Measurements from ENCODE around the gene GRIK1.
A peak's percentile ranks its signal among the peaks of the same experiment; 100 is the strongest.

Gene GRIK1

DNA sequence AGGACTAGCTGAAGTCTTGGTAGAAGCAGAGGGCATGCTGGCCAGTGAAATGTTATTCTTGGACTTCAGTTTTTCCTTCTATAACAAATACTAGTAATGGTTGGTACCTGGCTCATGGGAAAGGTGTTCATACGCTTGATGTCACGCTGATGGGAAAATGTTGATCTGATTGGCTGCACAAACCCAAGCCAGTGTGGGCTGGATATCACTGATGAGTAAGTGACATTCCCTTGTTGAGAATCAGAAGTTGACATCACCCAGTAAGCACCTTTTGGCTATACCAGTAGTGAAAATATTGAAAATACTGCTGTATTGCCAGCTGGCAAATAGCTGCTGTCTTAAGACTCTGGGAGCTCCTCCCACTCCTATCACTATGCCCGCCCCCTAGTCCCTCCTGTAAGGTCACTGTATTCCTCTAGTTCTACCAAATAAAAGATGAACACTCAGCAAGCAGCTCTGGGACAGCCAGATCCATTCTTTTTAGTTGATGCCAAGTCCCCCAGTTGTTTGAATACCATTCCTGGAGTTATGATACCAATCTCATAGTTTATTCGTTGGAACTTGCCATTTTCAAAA is 168.2 kb downstream of the GRIK1 start:
- no peak for DNase-seq

DNA sequence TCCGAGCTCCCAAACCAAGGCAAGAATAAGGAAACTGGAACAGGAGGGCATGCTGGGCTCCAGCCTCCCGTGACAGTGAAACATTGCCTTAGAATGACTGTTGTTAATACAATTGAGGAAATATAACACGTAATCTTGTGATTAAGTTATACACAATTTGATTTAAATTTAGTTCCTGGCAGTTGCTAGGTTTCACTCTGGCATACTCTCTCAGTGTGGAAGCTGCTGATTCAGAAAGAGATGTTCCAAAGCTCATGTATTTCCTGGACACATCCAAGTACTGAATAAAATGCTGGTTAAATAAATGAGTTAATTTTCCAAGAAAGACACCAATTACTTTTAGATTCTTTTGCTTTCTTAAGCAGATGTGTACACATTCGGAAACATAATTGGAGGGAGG is 176.1 kb downstream of the GRIK1 start:
- DNase-seq, result no peak

DNA sequence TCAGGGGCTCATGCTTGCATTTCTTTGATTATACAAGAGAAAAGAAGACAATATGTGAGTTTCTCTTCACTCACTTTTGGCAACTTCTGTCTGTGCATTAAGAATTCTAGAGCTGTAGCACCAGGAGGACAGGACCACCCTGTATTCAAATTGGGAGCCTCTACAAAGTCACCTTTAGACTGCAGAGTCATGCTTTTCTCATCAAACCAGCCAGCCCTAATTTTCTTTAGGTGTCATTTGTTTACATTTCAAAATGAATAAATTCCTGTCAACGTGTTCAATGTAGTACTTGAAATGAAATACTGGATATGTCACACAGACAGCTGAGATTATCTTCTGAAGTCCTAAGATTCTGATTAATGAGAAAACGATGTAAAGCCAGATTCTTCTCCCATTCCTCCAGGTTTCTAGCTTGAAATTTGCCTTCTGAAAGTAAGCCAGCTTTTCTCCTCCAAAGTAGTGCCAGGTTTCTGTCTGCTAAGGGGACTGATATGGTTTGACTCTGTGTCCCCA is 177.2 kb downstream of the GRIK1 start:
- no peak for DNase-seq

GRCh38 chr21:29753216-29753615 is 186.6 kb downstream of the GRIK1 start:
- no peak for DNase-seq

- no peak for DNase-seq
These were observed 188.2 kb downstream of the GRIK1 start for GRCh38 chr21:29751473-29752185.

DNA sequence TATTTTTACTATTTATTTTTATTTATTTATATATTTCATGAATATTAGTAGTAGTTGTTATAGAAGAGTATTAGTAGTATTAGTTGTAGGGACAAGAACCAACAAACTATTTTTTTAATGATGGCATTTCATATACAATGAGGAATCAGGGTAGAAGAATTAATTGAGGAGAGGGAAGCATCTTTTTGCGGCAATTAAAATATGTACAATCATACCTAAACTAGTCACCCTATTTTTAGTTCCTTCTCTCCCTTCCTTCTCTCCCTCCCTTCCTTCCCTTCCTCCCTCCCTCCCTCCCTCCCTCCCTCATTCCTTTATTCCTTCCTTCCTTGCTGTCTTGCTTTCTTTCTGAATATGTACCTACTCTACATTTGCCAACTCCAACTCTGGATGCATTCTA is 189.8 kb downstream of the GRIK1 start:
- DNase-seq, result no peak

GRCh38 chr21:29749223-29749622 is 190.6 kb downstream of the GRIK1 start:
- DNase-seq, result no peak

DNA sequence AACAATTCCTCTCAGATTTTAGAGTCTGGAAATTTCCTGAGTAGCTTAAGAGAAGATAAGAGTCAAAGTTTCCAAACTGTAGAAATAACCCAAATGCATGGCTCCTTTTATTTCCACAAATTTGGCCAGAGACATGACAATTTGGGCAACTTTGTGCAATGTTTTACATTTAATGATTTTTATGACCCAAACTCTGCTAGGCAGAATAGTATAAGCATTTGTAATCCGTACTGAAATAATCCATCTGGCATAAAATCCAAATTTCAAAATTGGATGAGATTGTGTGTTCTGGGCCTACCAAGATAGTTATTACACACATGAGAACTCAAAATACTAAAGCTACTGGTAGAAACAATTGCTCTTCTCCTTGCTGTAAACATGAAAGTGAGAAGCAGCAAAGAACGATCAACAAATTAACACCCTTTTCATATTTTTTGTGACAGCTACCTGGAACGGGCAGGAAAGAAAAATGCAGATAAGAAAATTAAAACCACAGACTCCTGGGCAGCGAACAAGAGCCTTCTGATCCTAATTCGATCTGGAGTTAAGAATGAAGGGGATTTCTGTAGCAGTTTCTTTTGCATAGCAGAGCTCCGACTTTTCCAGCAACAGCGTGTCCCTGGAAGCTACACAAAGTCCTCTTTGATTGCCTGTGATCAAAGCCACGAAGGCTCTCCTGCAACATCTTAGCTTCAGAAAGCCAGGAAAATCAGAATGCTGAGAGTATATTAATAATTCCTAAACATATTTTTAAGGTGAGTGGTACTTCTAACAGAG is 191.2 kb downstream of the GRIK1 start:
- DNase-seq, result no peak

- no peak for DNase-seq
These were observed 198.0 kb downstream of the GRIK1 start for GRCh38 chr21:29741761-29742160.

DNA sequence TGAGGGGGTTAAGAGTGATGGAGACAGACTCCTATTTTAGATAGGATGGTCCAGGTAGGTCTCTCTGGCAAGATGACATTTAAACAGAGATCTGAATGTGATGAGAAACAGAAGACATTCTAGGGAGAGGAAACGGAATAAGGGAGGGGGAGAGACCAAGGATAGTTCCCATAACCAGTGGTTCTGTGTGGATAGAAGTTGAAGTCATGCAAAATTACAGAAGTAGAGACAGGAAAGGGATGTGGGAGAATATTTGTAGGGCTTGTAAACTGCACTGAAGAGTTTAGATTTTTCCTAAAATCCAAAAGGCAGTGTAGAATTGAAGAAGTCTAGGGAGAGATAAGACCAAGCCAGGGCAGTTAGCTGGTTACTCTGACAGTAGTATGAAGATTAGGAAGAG is 200.6 kb downstream of the GRIK1 start:
- no peak for DNase-seq

GRCh38 chr21:29738730-29739129 is 201.1 kb downstream of the GRIK1 start:
- DNase-seq, result no peak

GRCh38 chr21:29737186-29737585 is 202.6 kb downstream of the GRIK1 start:
- DNase-seq, result no peak

GRCh38 chr21:29730281-29730680 is 209.5 kb downstream of the GRIK1 start:
- no peak for DNase-seq

DNA sequence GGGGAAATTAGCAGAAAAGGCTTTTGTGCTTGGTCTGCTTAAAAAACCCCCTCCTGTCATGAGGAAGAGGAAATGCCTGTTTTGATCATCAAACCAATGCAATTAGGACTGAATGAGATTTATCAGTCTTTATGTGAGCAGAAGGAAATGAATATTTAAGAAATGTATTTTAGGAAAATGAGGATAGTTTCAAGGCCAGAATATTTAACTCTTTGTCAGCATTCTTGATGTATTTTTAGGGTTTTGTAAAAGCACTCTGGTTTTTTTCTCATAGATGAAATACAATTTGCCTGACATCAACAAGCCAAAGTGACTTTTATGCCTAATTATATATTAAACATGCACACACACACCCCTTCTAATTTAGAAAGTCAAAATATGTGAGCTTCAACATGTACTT is 213.8 kb downstream of the GRIK1 start:
- DNase-seq, result no peak

- no peak for DNase-seq
These were observed 214.6 kb downstream of the GRIK1 start for GRCh38 chr21:29725025-29725736.

DNA sequence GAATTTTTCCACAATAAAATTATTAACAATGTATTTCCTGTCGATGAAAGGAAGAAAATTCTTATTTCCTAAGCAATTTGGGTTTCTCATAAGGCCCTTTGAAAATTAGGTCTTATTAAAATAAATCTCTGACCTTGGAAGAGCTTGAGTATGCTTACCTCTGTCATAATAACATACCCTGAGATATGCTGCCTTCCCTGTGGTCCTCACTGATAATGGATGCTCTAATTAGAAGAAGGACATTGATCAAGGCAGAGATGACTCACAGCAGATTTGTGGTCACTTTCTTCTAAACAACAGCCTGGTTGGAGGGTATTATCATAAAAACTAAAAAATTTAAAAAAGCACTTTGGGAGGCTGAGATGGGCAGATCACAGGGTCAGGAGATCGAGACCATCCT is 217.8 kb downstream of the GRIK1 start:
- DNase-seq, result no peak

GRCh38 chr21:29721221-29721620 is 218.6 kb downstream of the GRIK1 start:
- DNase-seq, result no peak

DNA sequence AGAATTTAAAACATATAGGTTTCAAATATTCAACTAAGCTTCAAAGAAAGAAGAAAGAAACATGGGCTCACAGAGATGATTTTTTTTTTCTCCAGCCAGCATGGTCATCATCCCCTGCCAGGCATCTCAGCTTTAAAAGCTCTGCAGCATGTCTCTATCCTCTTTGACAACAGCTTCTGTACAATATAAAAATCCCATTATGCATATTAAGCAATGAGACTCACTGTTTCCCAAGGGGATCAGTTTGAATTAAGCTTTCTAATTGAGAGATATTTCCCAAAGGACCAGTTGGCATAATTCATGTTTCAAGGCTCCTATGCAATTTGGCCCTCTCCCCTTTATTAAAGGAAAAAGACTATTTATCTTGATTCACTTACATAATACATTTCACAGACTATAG is 220.3 kb downstream of the GRIK1 start:
- no peak for DNase-seq

GRCh38 chr21:29718081-29718815 is 221.5 kb downstream of the GRIK1 start:
- DNase-seq, result peak; percentile 7

DNA sequence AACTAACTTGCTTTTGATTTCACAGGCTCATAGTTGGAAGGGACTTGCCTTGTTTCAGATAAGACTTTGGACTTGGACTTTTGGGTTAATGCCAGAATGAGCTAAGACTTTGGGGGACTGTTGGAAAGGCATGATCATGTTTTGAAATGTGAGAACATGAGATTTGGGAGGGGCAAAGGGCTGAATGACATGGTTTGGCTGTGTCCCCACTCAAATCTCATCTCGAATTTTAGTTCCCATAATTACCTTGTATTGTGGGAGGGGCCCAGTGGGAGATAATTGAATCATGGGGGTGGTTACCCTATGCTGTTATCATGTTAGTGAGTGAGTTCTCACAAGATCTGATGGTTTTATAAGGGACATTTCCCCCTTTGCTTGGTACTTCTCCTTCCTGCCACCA is 222.1 kb downstream of the GRIK1 start:
- DNase-seq, result no peak

- no peak for DNase-seq
These were observed 223.0 kb downstream of the GRIK1 start for GRCh38 chr21:29716753-29717152.

DNA sequence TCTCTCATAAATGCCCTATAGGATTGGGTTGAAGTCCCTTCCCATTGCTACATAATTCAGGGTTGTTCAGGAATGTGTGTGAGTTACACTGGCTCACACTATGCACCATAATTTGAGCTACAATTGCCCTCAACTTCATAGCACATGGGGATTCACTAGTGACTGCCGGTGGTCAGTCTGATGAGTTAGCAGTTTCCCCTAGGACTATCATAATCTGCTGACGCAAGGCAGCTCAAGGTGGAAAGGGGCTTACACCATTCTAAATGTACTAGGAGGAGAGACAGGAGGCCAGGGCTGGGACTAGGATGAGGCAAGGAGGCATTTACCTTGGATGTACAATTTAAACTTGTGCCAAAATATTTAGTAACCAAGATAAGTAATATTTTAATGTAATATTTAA is 224.7 kb downstream of the GRIK1 start:
- no peak for DNase-seq

- no peak for DNase-seq
These were observed 227.0 kb downstream of the GRIK1 start for GRCh38 chr21:29712818-29713217.
